Measurements from ENCODE around the gene ZNF385D.

The ZNF385D gene

GRCh38 chr3:21747376-21747775 is 3.6 kb downstream of the ZNF385D start:
- no peak for DNase-seq

- no peak for DNase-seq
These were observed 5.0 kb downstream of the ZNF385D start for GRCh38 chr3:21745966-21746365.

- DNase-seq = no peak
These were observed 6.2 kb downstream of the ZNF385D start for GRCh38 chr3:21744793-21745192.

GRCh38 chr3:21738935-21739702 is 11.9 kb downstream of the ZNF385D start:
- no peak for DNase-seq

DNA sequence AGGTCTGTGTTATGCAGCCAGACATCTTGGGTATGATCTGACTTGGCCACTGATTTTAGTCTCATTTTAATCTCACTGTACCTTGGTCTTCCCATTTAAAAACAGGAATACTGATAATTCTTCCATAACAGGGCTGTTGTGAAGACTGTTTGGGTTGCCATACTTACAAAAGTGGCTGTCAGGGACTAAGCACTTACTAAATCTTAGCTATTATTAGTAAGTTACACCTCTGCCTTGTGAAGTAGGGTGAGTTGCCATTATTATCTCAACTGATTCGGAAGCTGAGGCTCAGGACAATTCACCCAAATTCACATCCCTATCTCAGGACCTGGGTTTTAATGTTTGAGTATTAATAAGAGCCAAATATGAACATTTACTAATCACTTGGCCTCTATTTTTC is 12.7 kb downstream of the ZNF385D start:
- no peak for DNase-seq

- no peak for DNase-seq
These were observed 16.3 kb downstream of the ZNF385D start for GRCh38 chr3:21734746-21735145.

DNA sequence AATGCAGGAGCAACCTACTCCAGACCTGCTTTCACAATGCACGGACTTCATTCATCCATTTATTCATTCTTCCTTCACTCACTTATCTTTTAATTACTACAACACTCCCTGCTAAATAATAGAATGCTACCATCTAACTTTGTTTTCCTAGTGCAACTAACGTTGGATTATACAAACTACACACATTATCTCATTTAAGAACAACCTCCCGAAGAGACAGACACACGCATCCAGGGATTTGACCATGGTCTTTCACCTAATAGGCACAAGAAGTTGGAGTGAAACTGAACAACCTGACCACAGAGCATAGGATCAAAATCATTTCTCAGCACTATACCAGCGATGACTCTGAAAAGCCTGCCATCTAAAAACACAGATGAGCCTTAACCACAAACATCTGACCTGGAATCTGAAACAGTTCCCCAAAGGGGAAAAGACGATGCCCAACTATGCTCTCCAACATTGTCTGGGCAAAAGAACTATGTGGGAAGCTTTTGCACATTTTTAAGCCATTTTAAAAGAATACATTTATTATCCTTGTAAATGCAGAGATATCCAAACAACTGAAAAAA is 21.0 kb downstream of the ZNF385D start:
- DNase-seq = no peak

DNA sequence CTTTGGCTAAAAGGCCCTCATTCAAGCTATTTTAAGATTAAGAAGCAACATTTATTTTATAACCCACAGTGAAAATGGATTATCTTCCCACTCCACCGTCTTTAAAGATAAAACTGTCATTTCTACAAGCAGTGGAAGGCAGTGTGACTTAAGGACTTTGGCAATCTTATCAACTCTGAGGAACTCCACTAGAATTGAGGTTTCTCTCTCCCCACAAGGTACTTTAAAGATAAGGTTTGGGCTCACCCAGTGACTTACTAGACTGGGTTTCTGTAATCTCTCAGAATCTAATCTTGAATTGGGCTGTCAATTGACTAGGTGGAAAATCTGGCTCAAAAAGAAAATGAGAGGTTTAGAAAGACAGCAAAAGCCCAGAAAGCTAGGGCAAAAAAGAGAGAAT is 21.7 kb downstream of the ZNF385D start:
- DNase-seq = no peak

DNA sequence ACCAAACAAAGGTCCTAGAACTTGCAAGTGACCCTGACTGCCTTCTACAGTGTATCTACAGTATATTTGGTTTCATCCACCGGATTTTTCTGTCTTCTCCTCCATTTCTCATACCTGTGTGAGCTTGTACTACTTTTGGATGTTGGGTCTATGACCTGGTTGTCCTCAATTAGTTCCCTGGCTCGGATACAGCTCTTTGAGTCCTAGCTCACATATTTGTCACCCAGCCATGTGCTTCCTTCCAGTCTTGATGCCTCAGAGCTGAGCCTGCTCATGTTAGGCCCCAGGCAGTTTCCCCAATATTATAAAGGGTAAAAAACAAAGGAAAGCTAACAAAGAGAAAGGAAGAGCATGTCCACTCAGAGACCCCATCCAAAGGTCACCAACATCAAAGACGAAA is 28.2 kb downstream of the ZNF385D start:
- no peak for DNase-seq

DNA sequence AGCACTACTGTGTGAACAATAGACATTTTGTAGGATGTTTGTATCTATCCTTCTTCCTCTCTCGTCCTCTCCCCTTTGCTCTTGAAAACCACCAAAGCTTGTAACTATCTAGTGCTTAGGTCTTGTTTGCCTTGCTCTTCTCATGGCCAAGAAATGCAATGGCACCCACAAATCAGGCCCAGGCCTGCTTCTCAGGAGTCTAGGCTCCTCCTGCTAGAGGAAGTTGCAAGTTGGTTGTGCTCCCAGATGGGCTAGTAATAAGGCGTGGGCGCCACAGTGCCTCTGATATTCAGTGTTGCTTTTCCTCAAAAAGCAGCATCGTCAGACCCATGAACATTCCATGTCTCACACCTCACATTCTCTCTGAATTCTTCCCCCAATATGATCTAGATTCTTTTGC is 28.7 kb downstream of the ZNF385D start:
- DNase-seq = no peak

GRCh38 chr3:21718943-21719591 is 31.9 kb downstream of the ZNF385D start:
- DNase-seq = no peak

GRCh38 chr3:21718161-21718765 is 32.7 kb downstream of the ZNF385D start:
- no peak for DNase-seq

- no peak for DNase-seq
These were observed 35.3 kb downstream of the ZNF385D start for GRCh38 chr3:21715662-21716061.

GRCh38 chr3:21705769-21706168 is 45.2 kb downstream of the ZNF385D start:
- no peak for DNase-seq

DNA sequence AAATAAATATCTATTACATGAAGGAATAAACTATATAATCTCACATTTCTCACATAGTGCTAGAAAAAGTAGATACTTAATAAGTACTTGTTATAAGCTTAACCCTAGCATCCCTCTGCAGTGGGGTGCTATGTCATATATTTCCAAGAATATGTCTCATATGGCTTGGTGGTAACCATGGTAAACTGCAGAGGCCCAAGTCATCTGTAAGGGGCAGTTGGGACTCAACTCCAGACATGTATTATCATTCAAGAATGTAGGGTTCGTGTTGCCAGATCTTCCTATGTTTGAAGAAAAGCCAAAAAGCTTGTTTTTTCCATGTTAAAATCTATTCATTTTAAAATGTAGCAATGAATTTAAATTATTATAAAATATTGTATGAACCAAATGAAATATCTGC is 46.2 kb downstream of the ZNF385D start:
- DNase-seq = no peak

DNA sequence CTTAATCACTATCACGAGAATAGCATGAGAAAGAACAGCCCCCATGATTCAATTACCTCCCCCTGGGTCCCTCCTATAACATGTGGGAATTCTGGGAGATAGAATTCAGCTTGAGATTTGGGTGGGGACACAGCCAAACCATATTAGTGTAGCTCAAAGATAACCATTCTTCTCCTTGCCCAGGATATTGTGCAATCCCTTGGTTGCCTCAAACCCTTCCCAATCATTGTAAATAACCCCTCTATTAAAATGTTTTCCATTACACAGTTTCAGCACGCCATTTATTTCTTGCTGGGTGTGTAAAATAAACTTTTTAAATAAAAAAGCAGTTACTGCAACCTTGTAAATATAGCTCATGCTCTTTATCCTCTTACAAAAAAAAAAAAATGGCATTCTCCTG is 47.7 kb downstream of the ZNF385D start:
- DNase-seq = no peak

DNA sequence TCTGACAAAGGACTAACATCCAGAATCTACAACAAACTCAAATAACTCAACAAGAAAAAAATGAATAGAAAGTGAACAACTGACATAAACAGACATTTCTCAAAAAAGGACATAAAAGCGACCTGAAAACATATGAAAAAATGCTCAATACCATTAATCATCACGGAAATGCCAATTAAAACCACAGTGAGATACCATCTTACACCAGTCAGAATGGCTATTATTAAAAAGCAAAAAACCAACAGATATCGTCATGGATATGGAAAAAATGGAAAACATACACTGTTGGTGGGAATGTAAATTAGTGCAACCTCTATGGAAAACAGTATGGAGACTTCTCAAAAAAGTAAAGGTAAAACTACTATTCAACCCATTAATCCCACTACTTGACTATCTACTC is 53.3 kb downstream of the ZNF385D start:
- DNase-seq = no peak

DNA sequence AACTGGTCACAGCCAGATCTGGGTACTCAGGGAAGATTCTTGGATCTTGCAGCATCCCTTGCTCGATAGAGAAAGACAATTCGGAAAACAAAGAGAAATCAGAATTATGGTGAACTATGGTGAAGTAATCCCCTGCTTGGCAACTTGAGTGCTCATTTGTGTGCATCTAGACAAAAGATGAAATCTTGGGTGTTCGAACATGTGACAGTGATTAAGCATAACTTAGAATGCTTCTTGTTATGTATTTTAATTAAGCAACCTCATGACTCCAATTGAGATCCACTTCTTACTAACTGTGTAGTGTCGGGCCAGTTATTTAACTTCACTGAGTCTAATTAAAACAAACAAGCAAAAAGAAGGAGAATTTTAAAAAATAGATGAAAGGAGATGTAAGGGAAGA is 56.5 kb downstream of the ZNF385D start:
- DNase-seq = no peak

- DNase-seq = no peak
These were observed 60.0 kb downstream of the ZNF385D start for GRCh38 chr3:21691036-21691435.

- DNase-seq = no peak
These were observed 68.8 kb downstream of the ZNF385D start for GRCh38 chr3:21682206-21682605.

DNA sequence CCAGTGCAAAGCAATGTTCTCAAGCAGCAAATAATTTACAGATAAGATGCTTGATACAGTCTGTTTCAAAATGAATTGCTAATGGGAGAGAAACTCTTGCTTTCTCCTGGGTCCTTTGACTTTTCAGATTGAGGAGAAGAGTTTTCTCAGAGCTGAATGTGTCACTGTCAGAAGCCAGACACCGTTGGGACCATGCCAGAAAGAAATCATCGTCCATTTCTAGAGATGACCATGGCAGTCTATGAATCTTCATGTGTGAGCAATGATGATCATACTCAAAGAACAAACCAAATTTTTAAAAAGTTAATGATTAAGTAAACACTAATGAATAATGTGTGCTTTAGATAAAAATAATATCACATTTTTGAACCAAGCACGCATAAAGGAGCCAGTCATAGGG is 77.6 kb downstream of the ZNF385D start:
- DNase-seq = no peak

- no peak for DNase-seq
These were observed 78.7 kb downstream of the ZNF385D start for GRCh38 chr3:21672303-21672702.

- no peak for DNase-seq
These were observed 80.6 kb downstream of the ZNF385D start for GRCh38 chr3:21670386-21670785.

- DNase-seq = no peak
These were observed 83.0 kb downstream of the ZNF385D start for GRCh38 chr3:21668012-21668411.
